Activated CD8-positive, alpha-beta memory T cell treated with anti-CD3 and anti-CD28 coated beads for 36 hours (primary cell): ENCODE measurements around the gene GPRIN1. TPM values are rescaled to one million over a fixed set of nuclear protein-coding genes. Genes with fewer than 3 reads are reported as not detected.

Experiments
- CTCF ChIA-PET: fragments of 350-600 bp; sonication (Branson Sonifier 250); formaldehyde crosslinking; loops from one replicate; lab custom pipeline; 2021; ENCODE audit warnings: antibody characterized with exemption; lab: Charles Lee
- POLR2A ChIA-PET: fragments of 350-600 bp; sonication (Branson Sonifier 250); formaldehyde crosslinking; loops from one replicate; lab custom pipeline; 2021; ENCODE audit warnings: antibody characterized with exemption; lab: Charles Lee
- total RNA-seq, 2 experiments: library from RNA; stranded (reverse); gene quantifications; one replicate each; pipeline ENCODE4 v1.2.3, GENCODE V29; 2021

Gene GPRIN1
- 1 to 10 TPM; 2.7 to 3.0 TPM for total RNA-seq

GRCh38 chr5:176609724-176610434 is at the start of gene GPRIN1:
GPRIN1 (minus strand) TSS chr5:176610156; CDS start chr5:176599834, 10,322 bp downstream.
- ChIA-PET POLR2A (interaction anchor here (1.3 kb wide), 1 partner anchor 37 kb away, joined by 3 read pairs; no protein-coding TSS in a partner anchor), CTCF (interaction anchor here (1.0 kb wide), 1 partner anchor 37 kb away, joined by 4 read pairs; no protein-coding TSS in a partner anchor)

GRCh38 chr5:176659512-176659839 is 49.5 kb upstream of the GPRIN1 start:
- POLR2A ChIA-PET = no interaction called here
- CTCF ChIA-PET = interaction anchor here (0.7 to 2.6 kb wide), 4 partner anchors 12 to 412 kb away, joined by 3 to 27 read pairs (median 4); partner anchors contain the start of genes EIF4E1B, SNCB and TSPAN17

GRCh38 chr5:176658817-176659511 is 49.0 kb upstream of the GPRIN1 start:
- POLR2A ChIA-PET = interaction anchor here (0.9 kb wide), 1 partner anchor 12 kb away, joined by 3 read pairs; the partner anchor contains the start of gene TSPAN17

GRCh38 chr5:176658007-176658599 is 48.1 kb upstream of the GPRIN1 start:
- POLR2A ChIA-PET = interaction anchor here (0.9 kb wide), 1 partner anchor 11 kb away, joined by 3 read pairs; the partner anchor contains the start of gene TSPAN17
- CTCF ChIA-PET = interaction anchor here (0.5 to 2.6 kb wide), 17 partner anchors 10 to 370 kb away, joined by 3 to 5 read pairs (median 3); partner anchors contain the start of genes EIF4E1B and SNCB

More at GRCh38 chr5:176658817-176659511, 49.0 kb upstream of the GPRIN1 start:
- CTCF ChIA-PET = interaction anchor here (0.5 to 2.6 kb wide), 12 partner anchors 11 to 413 kb away, joined by 3 to 27 read pairs (median 4); partner anchors contain the start of genes EIF4E1B, SNCB and TSPAN17

- POLR2A ChIA-PET = no interaction called here
- CTCF ChIA-PET = no interaction called here
These were observed 46.6 kb upstream of the GPRIN1 start for GRCh38 chr5:176656467-176656990.

- CTCF ChIA-PET = no interaction called here
- POLR2A ChIA-PET = no interaction called here
These were observed 44.9 kb upstream of the GPRIN1 start for GRCh38 chr5:176654856-176655255.

- CTCF ChIA-PET = interaction anchor here (0.5 to 1.9 kb wide), 3 partner anchors 23 to 54 kb away, joined by 3 to 4 read pairs (median 3); partner anchors contain the start of genes EIF4E1B and SNCB
- POLR2A ChIA-PET = no interaction called here
These were observed 43.7 kb upstream of the GPRIN1 start for GRCh38 chr5:176653401-176654385.

- ChIA-PET POLR2A (no interaction called here), CTCF (interaction anchor here (2.6 kb wide), 1 partner anchor 9 kb away, joined by 12 read pairs; no protein-coding TSS in a partner anchor)
These were observed 42.2 kb upstream of the GPRIN1 start for GRCh38 chr5:176652136-176652535.

GRCh38 chr5:176651472-176651980 is 41.6 kb upstream of the GPRIN1 start:
- ChIA-PET POLR2A (no interaction called here), CTCF (interaction anchor here (2.6 kb wide), 1 partner anchor 9 kb away, joined by 12 read pairs; no protein-coding TSS in a partner anchor)

GRCh38 chr5:176650354-176650884 is 40.5 kb upstream of the GPRIN1 start:
- CTCF ChIA-PET = interaction anchor here (2.6 kb wide), 1 partner anchor 10 kb away, joined by 12 read pairs; no protein-coding TSS in a partner anchor
- POLR2A ChIA-PET = interaction anchor here (0.6 to 1.1 kb wide), 2 partner anchors 10 to 43 kb away, joined by 3 to 6 read pairs; no protein-coding TSS in a partner anchor

GRCh38 chr5:176648474-176649194 is 38.7 kb upstream of the GPRIN1 start:
- POLR2A ChIA-PET = no interaction called here

GRCh38 chr5:176647843-176648473 is 38.0 kb upstream of the GPRIN1 start:
- ChIA-PET CTCF (interaction anchor here (0.6 to 3.7 kb wide), 3 partner anchors 10 to 14 kb away, joined by 3 to 27 read pairs (median 5); no protein-coding TSS in a partner anchor), POLR2A (interaction anchor here (1.0 kb wide), 1 partner anchor 15 kb away, joined by 6 read pairs; no protein-coding TSS in a partner anchor)

More at GRCh38 chr5:176648474-176649194, 38.7 kb upstream of the GPRIN1 start:
- CTCF ChIA-PET = interaction anchor here (1.3 to 3.7 kb wide), 2 partner anchors 9 to 12 kb away, joined by 5 to 27 read pairs; no protein-coding TSS in a partner anchor

- CTCF ChIA-PET = interaction anchor here (0.6 to 3.7 kb wide), 6 partner anchors 11 to 170 kb away, joined by 3 to 27 read pairs (median 4); partner anchors contain the start of gene GPRIN1
- POLR2A ChIA-PET = interaction anchor here (0.6 to 1.7 kb wide), 8 partner anchors 11 to 339 kb away, joined by 3 to 8 read pairs (median 3); partner anchors contain the start of genes EIF4E1B, FAF2, GPRIN1 and SNCB
These were observed 37.3 kb upstream of the GPRIN1 start, which contains the start of gene TSPAN17 for GRCh38 chr5:176647030-176647842. TSPAN17 (plus strand) TSS chr5:176647484; CDS start chr5:176647616, 132 bp downstream.

- POLR2A ChIA-PET = interaction anchor here (0.7 to 1.7 kb wide), 6 partner anchors 12 to 339 kb away, joined by 3 to 8 read pairs (median 4); partner anchors contain the start of genes EIF4E1B, GPRIN1 and SNCB
- CTCF ChIA-PET = interaction anchor here (0.7 to 3.7 kb wide), 5 partner anchors 10 to 171 kb away, joined by 3 to 27 read pairs (median 4); partner anchors contain the start of gene GPRIN1
These were observed 36.7 kb upstream of the GPRIN1 start for GRCh38 chr5:176646707-176647029.
